Epithelial cell of proximal tubule (primary cell): Measurements from ENCODE around the gene IER5L. TPM values are rescaled to one million over a fixed set of nuclear protein-coding genes. Genes with fewer than 3 reads are reported as not detected.

Experiments used
- DNase-seq: peaks from one replicate; pipeline ENCODE4 v3.0.0-alpha.2; 2011; ENCODE audit warnings: low read depth
- H3K4me3 ChIP-seq: 2 replicates; pipeline ENCODE4 v1.5.1; 2011; ENCODE audit warnings: low read depth, mild to moderate bottlenecking, low read length
- total RNA-seq: library from RNA; depleted of rRNA; stranded (reverse); fragments of >200 nt; gene quantifications from 2 replicates; pipeline ENCODE4 v1.2.3, GENCODE V29; 2015
- TF ChIP-seq, protein P1 (sequence below): conservative IDR thresholded peaks from 2 replicates; pipeline ENCODE4 v1.5.1; 2012; ENCODE audit warnings: low read depth, mild to moderate bottlenecking, low read length

Gene IER5L
- total RNA-seq, 1 donor from 2014 or later = 43.2 TPM

- DNase-seq = no peak
- H3K4me3 ChIP-seq = no peak overlapping the region
- TF ChIP-seq, protein P1, sequence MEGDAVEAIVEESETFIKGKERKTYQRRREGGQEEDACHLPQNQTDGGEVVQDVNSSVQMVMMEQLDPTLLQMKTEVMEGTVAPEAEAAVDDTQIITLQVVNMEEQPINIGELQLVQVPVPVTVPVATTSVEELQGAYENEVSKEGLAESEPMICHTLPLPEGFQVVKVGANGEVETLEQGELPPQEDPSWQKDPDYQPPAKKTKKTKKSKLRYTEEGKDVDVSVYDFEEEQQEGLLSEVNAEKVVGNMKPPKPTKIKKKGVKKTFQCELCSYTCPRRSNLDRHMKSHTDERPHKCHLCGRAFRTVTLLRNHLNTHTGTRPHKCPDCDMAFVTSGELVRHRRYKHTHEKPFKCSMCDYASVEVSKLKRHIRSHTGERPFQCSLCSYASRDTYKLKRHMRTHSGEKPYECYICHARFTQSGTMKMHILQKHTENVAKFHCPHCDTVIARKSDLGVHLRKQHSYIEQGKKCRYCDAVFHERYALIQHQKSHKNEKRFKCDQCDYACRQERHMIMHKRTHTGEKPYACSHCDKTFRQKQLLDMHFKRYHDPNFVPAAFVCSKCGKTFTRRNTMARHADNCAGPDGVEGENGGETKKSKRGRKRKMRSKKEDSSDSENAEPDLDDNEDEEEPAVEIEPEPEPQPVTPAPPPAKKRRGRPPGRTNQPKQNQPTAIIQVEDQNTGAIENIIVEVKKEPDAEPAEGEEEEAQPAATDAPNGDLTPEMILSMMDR = no peak
Measured at GRCh38 chr9:129222819-129223218, 44.8 kb upstream of the IER5L start.

GRCh38 chr9:129221979-129222635 is 44.0 kb upstream of the IER5L start:
- DNase-seq = no peak
- H3K4me3 ChIP-seq = no peak overlapping the region
- TF ChIP-seq, protein P1 = no peak

DNA sequence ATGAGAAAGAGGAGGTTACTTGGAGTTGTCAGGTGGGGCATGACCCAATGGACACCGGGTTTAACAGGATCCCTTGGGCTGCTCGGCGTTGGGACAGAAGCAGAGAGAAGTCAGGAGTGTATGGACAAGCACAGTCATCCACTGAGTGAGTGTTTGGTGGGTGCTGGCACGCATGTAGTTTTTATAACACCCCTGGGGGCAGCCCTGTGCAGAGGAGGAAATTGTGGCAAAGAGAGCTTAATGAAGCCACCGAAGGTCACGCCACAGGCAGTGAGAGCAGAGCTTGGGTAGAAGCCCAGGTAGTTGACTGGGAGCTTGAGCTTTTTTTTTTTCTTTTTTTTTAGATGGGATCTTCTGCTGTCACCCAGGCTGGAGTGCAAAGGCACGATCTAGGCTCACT is 43.2 kb upstream of the IER5L start:
- DNase-seq = no peak
- no peak overlapping the region for H3K4me3 ChIP-seq
- TF ChIP-seq, protein P1 = no peak

GRCh38 chr9:129220771-129221170 is 42.7 kb upstream of the IER5L start:
- TF ChIP-seq, protein P1 = no peak
- DNase-seq = no peak
- no peak overlapping the region for H3K4me3 ChIP-seq

GRCh38 chr9:129218918-129219317 is 40.9 kb upstream of the IER5L start:
- TF ChIP-seq, protein P1 = no peak
- no peak for DNase-seq
- H3K4me3 ChIP-seq = no peak overlapping the region

GRCh38 chr9:129218272-129218625 is 40.2 kb upstream of the IER5L start:
- DNase-seq = no peak
- TF ChIP-seq, protein P1 = no peak

DNA sequence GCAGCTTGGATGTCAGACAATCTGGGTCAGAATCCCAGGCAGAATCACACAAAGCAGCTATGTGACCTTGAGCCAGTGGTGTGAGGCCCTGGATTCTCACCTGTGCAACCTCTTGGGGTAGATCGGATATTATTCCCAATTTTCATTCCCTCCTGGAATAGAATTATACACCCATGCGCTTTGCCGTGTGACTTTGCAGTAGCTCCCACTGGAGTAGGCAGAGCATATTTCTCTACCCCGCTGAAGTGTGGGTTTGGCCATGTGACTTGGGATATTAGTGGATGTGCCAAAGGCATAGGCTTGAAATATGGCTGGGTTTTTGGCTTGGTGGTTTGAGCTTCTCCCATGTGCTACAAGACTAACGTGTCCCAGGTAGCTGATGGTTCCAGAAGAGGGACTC is 35.5 kb upstream of the IER5L start:
- TF ChIP-seq, protein P1 = no peak
- DNase-seq = no peak
- H3K4me3 ChIP-seq = no peak overlapping the region

More at GRCh38 chr9:129218272-129218625, 40.2 kb upstream of the IER5L start:
- no peak overlapping the region for H3K4me3 ChIP-seq
